ENCODE data around the gene ZNF236. TPM values are rescaled to one million over a fixed set of nuclear protein-coding genes. Genes with fewer than 3 reads are reported as not detected.

ZNF236 gene
- total RNA-seq, 1 donor = 11.6 TPM

- Histone ChIP-seq H2AFZ (ENCODE audit: low read length) (no peak overlapping the region), H3K4me1 (ENCODE audit: insufficient read depth, low read length) (peaks cover 3% of the 10 kb centered on the region), H3K36me3 (ENCODE audit: insufficient read depth, low read length) (no peaks in the 10 kb centered on the region), H4K20me1 (ENCODE audit: insufficient read depth, low read length) (no peaks in the 10 kb centered on the region), H3K27me3 (ENCODE audit: insufficient read depth, low read length) (peaks cover 14% of the 10 kb centered on the region), H3K4me2 (ENCODE audit: insufficient read depth, low read length) (no peak overlapping the region), H3K27ac (ENCODE audit: low read depth, low read length) (no peak overlapping the region), H3K9me3 (ENCODE audit: low read depth, low read length) (no peaks in the 10 kb centered on the region), H3K4me3 (ENCODE audit: insufficient read depth, low read length) (no peak overlapping the region), H3K79me2 (ENCODE audit: insufficient read depth, low read length) (no peaks in the 10 kb centered on the region)
- TF ChIP-seq CTCF (IDR thresholded peaks at IDR 0.05; ENCODE audit: extremely low read depth, low read depth, low read length) = no peak
- DNase-seq (ENCODE audit: insufficient read length, low spot score, missing footprints) = no peak
These were observed 157.5 kb downstream of the ZNF236 start for GRCh38 chr18:76979906-76980305.

- H3K27me3 ChIP-seq (ENCODE audit: insufficient read depth, low read length) = peaks cover 14% of the 10 kb centered on the region
- H3K79me2 ChIP-seq (ENCODE audit: insufficient read depth, low read length) = no peaks in the 10 kb centered on the region
- DNase-seq (ENCODE audit: insufficient read length, low spot score, missing footprints) = no peak
- H3K27ac ChIP-seq (ENCODE audit: low read depth, low read length) = no peak overlapping the region
- H3K4me3 ChIP-seq (ENCODE audit: insufficient read depth, low read length) = no peak overlapping the region
- H3K36me3 ChIP-seq (ENCODE audit: insufficient read depth, low read length) = no peaks in the 10 kb centered on the region
- H3K9me3 ChIP-seq (ENCODE audit: low read depth, low read length) = no peaks in the 10 kb centered on the region
- H4K20me1 ChIP-seq (ENCODE audit: insufficient read depth, low read length) = no peaks in the 10 kb centered on the region
- H2AFZ ChIP-seq (ENCODE audit: low read length) = no peak overlapping the region
- peaks cover 3% of the 10 kb centered on the region for H3K4me1 ChIP-seq (ENCODE audit: insufficient read depth, low read length)
- H3K4me2 ChIP-seq (ENCODE audit: insufficient read depth, low read length) = no peak overlapping the region
- no peak for TF ChIP-seq CTCF (IDR thresholded peaks at IDR 0.05; ENCODE audit: extremely low read depth, low read depth, low read length)
These were observed 158.5 kb downstream of the ZNF236 start for GRCh38 chr18:76980663-76981395.

GRCh38 chr18:76981396-76981968 is 159.1 kb downstream of the ZNF236 start:
- peaks cover 3% of the 10 kb centered on the region for H3K4me1 ChIP-seq (ENCODE audit: insufficient read depth, low read length)
- H3K4me2 ChIP-seq (ENCODE audit: insufficient read depth, low read length) = no peak overlapping the region
- no peak for DNase-seq (ENCODE audit: insufficient read length, low spot score, missing footprints)
- no peaks in the 10 kb centered on the region for H4K20me1 ChIP-seq (ENCODE audit: insufficient read depth, low read length)
- H3K79me2 ChIP-seq (ENCODE audit: insufficient read depth, low read length) = no peaks in the 10 kb centered on the region
- no peak overlapping the region for H2AFZ ChIP-seq (ENCODE audit: low read length)
- peaks cover 14% of the 10 kb centered on the region for H3K27me3 ChIP-seq (ENCODE audit: insufficient read depth, low read length)
- H3K36me3 ChIP-seq (ENCODE audit: insufficient read depth, low read length) = no peaks in the 10 kb centered on the region
- no peak for TF ChIP-seq CTCF (IDR thresholded peaks at IDR 0.05; ENCODE audit: extremely low read depth, low read depth, low read length)
- H3K4me3 ChIP-seq (ENCODE audit: insufficient read depth, low read length) = no peak overlapping the region
- H3K9me3 ChIP-seq (ENCODE audit: low read depth, low read length) = no peaks in the 10 kb centered on the region
- no peak overlapping the region for H3K27ac ChIP-seq (ENCODE audit: low read depth, low read length)

GRCh38 chr18:76982038-76982437 is 159.7 kb downstream of the ZNF236 start:
- H3K4me2 ChIP-seq (ENCODE audit: insufficient read depth, low read length) = no peak overlapping the region
- no peaks in the 10 kb centered on the region for H3K79me2 ChIP-seq (ENCODE audit: insufficient read depth, low read length)
- H3K9me3 ChIP-seq (ENCODE audit: low read depth, low read length) = no peaks in the 10 kb centered on the region
- H2AFZ ChIP-seq (ENCODE audit: low read length) = no peak overlapping the region
- H3K4me3 ChIP-seq (ENCODE audit: insufficient read depth, low read length) = no peak overlapping the region
- H3K27me3 ChIP-seq (ENCODE audit: insufficient read depth, low read length) = peaks cover 18% of the 10 kb centered on the region
- H4K20me1 ChIP-seq (ENCODE audit: insufficient read depth, low read length) = no peaks in the 10 kb centered on the region
- DNase-seq (ENCODE audit: insufficient read length, low spot score, missing footprints) = no peak
- H3K36me3 ChIP-seq (ENCODE audit: insufficient read depth, low read length) = no peaks in the 10 kb centered on the region
- peaks cover 3% of the 10 kb centered on the region for H3K4me1 ChIP-seq (ENCODE audit: insufficient read depth, low read length)
- no peak for TF ChIP-seq CTCF (IDR thresholded peaks at IDR 0.05; ENCODE audit: extremely low read depth, low read depth, low read length)
- H3K27ac ChIP-seq (ENCODE audit: low read depth, low read length) = no peak overlapping the region
